Fibroblast of skin of abdomen (primary cell): ENCODE results near the gene MBD6.

Experiments used
- DNase-seq: peaks from one replicate; pipeline ENCODE4 v3.0.0-alpha.2; 2013

MBD6 gene

DNA sequence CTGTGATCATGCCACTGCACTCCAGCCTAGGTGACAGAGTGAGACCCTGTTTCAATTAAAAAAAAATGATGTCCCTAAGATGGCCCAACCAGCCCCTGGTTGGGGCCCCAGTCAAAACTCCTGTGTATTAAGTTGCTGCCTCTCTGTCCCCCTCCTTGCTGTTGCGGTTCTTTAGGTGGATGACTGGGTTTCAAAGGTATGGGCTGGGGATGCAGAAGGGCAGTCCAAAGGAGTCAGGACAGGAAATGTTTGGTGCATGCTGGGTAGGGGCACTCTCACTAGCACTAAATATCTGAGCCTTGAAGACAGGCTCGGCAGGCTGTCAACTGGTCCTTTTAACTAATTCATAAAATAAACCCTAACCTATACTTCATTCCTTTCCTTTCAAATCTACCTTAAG, 56.4 kb downstream of the MBD6 start:
- no peak for DNase-seq
